Activated gamma-delta T cell (primary cell): ENCODE data around the gene POU2F2.
A peak's percentile ranks its signal among the peaks of the same experiment; 100 is the strongest.

ENCODE experiments used
- DNase-seq: peaks from one replicate; lab custom pipeline; 2025; lab: John Stamatoyannopoulos, UW

Gene POU2F2

DNA sequence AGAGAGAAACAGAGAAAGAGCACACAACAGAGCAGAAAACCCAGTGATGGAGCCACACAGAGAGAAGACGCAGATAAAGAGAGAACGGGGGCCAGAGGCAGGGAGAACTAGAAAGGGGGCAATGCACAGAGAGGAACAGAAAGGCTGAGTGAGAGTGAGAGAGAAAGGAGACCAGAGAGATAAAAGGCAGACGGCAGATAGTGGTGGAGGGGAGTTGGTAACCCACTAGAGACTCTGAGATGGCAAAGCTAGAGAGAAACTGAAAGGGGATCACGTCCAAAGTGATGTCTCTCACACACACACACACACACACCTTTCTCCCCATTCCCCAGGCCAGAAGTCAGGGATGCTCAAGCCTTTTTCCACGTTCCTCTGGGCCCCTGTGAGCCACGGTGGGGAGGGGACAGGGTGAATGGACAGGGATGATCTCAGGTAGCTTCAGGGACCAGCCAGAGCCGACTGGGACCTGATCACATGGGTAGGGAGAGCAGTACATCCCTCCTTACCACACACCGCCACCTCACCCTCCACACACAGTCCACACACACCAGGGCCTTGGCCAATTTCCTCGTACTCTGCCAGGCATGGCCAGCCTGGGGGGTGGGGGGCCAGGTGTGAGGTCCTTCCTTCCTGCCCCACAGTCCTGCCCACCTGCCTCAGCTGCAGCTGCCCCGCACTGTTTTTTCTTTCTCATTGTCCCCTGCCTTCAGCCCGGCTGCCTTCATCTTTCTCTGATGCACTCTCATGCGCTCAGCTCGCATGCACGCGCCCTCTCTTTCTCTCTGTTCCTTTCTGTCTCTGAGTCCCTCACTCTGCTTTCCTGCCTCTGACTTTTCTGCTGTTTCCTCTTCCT, 22.5 kb upstream of the POU2F2 start:
- DNase-seq: no peak

DNA sequence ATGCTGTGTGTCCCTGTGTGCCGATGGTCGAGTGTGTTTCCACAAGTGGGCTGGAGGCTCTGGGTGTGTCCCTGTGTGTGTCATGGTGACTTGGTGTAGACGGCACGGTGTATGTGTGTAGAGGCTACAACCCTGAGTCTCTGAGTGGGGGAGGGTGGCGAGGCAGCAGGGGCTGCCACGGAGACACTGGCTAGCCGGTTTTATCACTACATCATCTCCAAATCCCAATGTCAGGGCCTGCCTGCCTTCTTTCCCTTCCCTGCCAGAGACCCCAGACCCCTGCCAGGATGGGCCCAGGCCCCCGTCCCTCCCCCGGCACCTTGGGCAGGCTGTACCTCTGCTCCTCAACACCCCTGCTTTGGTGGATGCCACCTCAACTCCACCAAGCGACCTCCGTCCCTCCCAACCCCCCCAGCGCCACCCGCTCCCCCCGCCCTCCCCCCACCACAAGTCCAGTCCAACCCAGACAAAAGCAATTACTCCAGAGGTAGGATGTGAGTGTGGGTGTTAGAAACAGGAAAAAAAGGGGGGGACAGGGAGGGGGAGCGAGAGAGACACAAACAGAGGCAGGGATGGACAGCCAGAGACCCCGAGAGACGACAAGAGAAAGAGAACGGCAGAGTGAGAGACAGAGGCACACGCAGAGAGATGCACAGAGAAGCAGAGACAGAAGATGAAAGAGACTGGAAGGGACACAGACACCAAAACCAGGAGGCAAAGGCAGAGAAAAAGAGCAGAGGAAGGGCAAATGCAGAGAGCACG, 21.6 kb upstream of the POU2F2 start:
- no peak for DNase-seq

DNA sequence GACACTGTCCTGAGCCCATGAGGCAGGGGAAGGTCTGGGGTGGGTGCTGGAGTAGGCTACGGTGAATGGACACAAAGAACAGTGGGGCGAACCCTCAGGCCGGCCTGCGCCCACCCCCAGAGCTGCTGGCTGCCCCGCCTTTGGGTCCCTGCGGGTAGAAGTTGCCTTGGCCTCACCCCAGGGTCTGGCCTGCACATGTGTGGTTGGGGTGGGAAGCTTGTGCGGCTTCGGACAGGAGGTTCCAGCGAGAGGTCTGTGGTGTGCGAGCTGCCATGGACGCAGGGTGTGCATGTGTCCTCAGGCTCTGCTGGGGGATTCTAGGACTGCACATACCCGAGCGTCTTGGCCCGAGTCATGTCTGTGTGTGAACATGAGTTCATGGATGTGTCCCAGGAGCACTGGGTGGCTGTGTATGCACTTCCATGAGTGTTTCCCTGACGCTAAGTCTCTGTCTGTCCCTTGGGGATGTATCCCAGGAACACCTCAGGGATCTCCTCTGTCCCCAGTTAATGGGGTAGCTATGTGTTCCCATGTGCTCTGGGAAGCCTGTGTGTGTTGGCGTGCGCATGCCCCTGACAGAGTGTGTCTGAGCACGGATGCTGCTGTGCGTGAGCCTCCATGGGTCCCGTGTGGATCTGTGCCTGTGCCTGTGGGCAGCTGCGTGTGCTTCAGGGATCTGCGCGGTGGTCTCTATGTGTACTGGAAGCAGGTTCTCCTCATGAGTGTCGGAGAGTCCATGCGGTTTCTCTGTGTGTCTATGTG, 20.8 kb upstream of the POU2F2 start:
- DNase-seq: no peak

DNA sequence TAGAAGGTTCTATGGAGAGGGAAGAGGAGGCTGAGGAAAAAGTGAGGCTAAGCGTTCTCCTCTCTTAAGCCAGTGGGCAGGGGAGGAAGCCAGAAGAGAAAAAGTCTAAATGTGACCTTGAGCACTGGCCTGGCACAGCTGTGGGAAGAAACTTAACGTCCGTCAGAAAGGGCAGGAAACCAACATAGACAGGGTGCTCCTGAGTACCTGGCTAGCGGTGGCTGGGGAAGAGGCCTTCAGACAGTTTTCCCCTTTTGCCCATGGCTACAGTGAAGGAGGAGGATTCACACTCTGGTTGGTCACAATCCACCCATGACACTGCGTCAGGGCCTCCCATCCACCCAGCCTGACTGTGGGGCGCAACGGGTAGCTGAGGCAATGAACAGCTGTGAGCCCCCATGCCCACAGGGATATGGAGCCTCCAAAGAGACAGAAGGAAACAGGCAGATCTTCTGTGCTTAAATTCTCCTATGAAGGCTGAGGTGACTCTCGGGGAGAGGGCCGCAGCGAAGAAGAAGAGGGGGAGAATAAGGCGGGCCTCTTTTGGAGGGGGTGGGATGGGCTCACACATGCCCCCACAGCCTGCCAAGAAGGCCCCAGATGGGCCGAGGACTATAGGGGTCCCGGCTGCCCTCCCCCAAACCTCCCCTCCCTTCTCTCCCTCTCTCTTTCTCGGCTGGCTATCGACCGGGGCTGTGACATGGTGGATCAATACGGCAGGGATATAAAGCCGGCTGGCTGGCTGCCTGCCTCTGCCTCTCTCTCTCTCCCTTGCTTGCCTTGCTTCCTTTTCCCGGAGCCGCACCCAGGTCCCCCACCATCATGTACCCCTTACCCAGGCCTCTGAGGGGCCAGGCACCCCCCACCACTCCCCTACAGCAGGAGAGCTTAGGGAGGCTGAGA, 19.8 kb upstream of the POU2F2 start:
- DNase-seq: no peak

DNA sequence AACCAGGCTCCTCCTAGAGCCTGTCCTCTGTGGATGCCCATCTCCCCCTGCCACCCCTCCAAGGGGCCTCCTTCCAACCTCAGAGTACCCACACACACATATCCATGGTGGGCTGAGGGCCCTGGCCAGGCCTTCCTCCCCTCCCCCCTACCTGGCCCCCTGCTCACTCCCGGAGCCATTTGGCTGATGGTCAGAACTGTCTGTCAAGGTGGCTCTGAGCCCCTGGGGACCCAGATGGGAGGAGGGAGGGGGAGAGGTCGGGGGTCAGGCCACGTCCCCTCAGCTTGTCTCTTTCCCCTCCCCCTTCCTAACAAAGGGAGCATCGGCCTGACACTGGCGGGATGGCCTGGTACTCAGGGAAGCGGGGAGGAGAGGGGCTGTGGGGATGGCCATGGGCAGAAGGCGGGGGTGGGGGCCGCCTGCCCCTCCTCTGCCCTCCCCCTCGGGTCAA, 18.7 kb upstream of the POU2F2 start:
- no peak for DNase-seq

DNA sequence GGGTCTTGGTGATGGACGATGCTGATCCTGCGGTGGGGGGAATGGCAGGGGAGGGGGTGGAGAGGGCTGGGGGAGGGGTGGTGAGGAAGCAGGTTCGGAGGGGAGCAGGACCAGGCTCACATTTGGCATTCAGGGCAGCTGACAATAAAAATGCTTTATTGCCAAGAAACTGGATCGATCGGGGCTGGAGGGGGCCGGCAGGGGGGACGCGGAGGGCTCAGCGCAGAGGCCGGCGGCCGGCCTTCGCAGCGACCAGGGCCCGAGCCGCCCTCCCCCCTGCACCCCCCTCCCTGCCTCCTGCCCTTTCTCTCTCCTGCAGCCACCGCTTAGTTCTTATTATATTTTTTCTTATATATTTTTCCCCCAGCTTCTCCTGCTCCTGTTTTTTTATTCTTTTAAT, 18.1 kb upstream of the POU2F2 start:
- no peak for DNase-seq

DNA sequence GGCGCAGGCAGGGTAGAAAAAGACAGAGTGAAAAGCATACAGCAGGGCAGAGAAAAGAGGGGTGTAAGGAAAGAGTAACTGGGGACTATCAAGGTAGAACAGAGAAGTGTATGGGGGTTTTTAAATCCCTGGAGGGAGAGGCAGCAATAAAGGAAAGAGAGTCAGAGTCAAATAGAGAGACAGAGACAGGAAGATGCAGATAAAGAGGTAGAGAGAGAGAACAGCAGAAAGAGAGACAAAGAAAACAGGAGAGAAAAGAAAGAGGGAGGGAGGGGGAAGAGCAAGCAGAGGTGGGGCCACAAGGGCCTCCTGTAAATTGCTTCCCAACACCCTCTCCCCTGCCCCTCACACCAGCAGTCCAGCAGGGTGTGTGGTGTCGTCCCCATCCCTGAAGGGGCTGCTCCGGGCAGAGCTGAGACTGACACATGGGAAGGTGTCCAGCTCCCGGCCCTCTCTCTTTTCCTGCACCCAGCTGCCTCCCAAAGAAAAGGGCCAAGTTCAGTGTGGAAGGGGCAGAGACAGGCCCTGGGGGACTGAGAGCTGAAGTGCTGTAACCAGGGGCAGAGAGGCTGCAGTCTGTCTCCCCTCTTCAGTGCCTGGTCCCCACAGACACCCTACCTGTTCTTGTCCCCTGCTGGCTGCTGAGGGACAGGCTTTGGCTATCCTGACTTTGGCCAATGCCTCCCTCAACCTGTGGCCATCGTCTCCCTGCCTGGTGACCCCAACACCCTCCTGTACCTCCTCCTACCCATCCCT, 17.4 kb upstream of the POU2F2 start:
- no peak for DNase-seq

DNA sequence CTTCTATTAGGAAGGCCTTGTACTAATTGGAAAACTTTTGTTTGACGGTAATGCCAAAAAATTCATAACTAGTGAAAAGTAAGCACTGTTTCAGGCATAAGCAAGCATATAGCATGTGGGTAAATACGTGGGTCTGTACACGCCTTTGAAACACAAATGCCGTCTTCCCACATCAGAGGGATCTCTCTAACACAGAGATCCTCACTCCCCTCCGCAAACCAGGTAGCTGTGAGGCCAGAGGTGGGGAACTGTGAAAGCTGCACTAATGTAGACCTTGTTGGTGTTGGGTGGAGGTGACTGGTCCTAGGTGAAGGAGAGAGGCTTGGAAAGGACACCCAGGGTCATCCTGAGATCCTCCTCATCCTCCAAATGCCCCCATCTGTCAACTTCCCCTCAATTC, 16.0 kb upstream of the POU2F2 start:
- no peak for DNase-seq

DNA sequence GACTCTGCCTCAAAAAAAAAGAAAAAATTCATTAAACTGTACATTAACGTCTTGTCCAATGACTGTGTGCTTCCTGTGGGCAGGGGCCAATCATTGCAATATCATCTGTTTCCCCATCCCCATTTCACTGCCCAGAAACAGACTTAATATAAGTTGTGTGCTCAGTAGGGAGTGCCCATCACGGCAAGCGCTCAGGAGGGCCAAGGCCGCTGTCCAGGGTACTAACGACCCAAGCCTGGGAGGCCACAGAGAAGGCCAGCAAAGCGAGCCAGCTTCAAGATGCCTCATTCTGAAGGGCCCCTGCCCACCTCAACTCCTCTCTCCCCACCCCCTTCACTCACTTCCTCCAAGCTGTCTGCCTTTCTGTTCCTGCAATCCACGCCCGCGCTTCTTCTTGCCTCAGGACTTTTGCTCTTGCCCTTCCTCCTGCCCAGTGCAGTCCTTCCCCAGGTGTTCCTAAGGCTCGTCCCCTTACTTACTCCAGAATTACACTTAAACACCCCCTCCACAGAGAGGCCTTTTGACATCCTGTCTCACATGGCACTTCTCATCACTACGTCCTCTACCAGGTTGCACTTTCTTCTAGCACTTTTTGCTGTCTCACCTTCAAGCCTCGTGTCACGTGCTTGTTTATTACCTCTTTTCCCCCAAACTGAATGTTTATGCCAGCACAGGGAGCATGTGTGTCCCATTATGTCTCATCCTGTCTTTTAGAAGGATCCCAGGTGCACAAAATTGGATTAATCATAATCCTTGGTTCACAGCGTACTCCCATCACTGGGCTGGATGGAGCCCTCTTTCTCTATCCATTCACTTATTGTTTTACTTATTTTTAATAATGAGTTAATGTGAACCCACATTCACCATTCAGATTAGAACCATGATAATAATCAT, 11.3 kb upstream of the POU2F2 start:
- no peak for DNase-seq

DNA sequence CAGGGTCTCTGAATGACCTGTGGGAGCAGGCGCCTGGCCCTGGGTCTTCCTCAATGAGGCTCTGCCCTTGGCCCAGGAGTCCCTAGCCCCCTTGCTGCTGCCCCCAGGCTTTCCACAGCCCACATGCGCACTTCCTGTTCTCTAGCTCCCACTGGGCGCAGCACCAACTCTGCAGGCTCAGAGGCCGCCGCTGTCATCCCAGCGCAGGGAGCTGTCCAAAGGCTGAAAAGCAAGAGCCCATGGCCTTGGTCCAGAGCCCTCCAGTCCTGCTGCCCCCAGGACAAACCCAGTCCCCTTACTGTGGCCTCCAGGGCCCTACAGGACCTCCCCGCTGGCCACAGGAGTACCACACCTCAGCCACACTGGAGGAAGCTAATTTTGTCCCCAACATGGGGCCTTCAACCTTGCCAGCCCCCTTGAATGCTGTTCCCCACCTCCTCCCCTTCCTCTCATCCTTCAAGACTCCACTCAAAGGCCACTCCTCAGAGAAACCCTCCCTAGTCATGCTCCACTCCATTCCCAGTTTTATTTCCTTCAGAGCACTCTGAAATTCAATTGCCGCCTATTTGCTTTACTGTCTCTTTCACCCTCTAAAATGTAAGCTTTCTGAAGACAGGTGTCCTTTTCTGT, 8.0 kb upstream of the POU2F2 start:
- DNase-seq: no peak

DNA sequence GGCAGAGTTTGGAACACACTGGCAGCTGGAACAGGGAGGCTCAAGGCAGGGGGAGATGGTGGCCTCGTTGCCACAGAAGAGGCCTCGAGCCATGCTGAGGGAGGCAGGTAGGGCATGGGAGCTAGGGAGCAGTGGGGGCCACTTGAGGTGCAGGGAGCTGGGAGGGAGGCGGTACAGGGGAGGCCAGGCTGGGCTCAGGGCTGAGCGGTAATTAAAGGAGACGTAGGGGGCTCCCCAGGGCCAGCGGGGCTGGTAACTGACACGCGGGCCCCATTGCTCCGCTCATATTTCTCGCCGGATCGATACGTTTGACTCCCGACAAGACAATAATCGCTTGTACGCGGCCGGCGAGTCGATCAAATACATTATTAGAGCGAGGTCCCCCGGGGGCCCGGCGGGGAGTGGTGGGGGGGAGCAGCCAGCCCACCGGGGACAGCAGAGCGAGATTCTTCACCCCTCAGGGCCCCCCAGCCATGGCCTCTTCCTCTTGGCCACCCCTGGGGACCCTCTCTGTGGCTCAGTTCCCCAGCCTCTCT, 2.4 kb upstream of the POU2F2 start:
- DNase-seq: no peak

DNA sequence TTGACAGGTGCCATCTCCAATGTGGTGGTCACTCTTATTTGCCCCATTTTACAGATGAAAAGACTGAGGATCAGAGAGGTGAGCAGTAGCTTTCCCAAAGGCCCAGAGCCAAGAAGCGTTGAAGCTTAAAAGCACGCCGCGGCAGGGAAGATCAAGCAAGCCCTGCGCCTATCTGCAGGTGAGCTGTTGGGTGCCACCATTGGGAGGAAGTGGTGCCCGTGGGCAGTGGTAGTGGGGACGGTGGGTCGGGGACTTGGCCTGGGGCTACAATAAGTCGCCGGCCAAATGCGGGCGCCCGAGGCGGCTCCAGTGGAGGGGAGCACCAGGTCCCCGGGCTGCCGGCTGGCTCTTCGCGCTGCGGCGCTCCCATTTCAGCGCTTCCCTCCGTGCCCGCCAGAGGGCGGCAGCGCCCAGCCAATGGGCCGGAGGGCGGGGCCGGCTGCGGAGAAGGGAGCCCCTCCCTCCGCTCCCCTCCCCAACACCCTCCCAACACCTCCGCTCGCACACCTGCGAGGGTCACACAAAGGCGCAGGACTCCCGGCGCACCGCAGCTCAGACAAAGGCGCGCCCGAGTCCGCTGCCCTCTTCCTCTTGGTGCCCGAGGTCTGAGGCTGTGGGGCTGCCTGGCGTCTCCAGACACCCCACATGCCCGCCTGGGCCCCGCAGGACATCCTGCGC, 744 bp upstream of the POU2F2 start:
- peak; percentile 68 for DNase-seq

DNA sequence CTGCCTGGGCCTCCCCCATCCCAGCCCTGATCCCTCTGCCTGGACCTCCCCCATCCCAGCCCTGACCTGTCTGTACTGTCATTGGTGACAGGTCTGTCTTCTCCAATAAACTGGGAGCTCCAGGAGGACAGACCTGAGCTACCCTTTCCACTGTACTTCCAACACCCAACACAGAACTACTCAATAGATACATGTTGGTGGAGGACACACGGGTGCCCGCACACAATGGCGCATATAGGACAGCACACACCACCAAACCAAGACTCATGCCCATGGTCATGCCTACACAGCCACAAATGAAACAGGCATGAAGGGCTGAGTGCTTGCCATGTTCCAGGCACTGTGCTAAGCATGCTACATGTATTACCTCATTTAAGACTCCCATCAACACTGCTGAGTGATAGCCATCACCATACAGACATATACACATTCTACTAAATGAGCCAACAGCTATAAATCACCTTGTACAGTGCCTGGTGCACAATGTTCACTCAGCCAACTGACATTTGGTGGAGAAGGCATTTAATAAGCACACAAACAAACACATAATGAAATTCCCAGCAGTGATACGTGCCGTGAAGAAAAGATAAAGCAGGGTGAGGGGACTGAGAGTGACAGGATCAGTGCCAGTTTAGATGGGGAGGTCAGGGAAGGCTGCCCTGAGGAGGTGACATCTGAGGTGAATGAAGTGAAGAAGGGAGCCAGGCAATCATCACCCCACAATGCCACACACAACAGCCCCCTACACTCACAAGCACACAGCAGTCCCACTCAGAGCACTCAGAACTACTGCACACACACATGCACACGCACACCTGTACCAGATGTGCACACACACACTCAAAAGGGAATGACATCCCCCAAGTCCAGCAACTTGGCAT, 857 bp downstream of the POU2F2 start:
- DNase-seq: no peak

DNA sequence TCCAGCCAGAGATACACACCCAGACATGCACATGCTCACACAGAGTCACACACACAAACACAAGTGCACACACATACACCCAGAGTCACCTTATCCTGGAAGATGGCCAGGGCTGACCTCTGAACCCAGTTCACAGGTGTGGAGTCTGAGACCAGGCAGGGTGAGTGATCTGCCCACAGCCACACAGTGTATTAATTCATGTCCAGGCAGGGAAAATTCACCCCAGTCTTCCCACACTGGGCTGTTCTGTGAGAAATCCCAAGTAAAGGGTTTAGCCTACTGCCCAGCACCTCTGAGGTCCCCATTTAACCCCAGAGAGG, 2.0 kb downstream of the POU2F2 start:
- no peak for DNase-seq

DNA sequence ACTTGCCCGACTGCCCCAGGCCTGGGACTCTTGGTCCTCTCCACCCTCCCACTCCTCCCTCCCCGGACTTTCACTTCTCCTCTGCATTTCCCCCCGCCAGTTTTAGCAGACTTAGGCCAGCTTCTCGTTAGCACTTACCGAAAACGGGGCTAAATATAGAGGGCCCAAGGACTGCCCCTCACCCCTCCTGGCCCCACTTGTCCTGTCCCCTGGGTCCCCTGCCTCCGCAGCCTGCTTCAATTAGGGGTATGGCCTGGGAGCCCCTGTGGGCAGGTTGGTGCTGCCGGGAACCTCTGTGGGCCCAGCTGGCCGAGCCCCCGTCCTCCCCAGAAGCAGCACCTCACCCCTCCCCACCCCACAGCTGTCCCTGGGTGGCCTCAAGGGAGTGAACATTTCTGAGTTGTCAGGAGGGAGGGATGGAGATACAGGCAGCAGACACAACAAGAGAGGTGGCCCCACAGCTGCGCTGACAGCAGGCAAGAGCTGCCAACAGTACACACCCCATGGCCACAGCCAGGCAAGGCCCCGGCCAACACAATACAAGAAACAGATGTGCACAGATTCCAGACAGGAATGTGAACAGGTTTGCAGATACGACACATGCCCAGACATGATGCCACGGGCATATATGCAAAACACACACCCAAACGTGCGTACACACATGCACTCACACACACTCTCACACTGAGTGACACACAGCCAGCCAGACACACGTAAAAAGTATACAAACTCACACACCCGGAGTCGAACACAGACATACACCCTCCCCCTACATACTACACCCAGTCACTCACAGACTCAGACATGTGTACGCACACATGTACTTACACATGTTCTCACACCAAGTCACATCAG, 2.6 kb downstream of the POU2F2 start:
- no peak for DNase-seq

DNA sequence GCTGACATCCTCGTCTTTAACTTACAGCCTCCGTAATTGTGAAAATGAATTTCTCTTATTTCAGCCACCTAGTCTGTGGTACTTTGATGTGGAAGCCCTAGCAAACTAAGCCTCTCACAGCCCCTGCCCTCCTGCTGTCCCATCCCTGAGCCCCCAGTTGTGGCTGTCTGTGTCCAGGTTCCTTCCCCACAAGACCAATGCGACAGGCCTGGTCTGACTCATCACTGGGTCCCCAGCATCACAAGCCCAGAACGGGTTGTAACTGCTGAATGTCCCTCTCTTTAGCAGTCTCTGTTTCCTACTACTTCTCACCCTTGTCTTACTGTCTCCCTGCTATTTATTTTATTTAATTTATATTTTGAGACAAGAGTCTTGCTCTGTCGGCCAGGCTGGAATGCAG, 5.7 kb downstream of the POU2F2 start:
- DNase-seq: no peak

DNA sequence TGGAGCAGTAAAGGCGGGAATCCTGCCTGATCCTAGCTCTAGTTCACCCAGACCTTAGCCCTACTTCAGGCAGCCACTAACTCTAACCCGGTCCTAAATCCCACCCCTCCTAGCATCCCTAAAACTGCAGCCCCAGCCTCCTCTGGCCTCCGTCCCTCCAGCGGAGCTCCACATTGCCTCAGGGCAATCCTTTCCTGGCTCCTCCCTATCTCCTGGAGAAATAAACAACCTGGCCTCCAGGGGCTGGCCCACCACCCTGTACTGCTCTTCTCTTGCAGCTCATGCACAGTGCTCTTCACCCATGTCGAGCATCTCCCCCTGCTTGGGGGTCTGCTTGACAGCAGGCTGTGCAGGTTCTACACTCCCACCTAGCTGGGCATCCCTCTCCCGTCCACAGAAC, 6.7 kb downstream of the POU2F2 start:
- no peak for DNase-seq
